ENCODE measurements around the gene HIP1.
A peak's percentile ranks its signal among the peaks of the same experiment; 100 is the strongest.
"Not testable (repeated sequence)": the region's sequence is repeated elsewhere in the genome, so short reads cannot be mapped to it uniquely, and the experiment has no call there.

The HIP1 gene

GRCh38 chr7:75686551-75686950 is 52.2 kb downstream of the HIP1 start:
- no peak for FAIRE-seq

GRCh38 chr7:75682052-75682451 is 56.7 kb downstream of the HIP1 start:
- DNase-seq (ENCODE audit: low spot score); FAIRE-seq: not testable (repeated sequence)

More at GRCh38 chr7:75686551-75686950, 52.2 kb downstream of the HIP1 start:
- no peak for DNase-seq (ENCODE audit: low spot score)

- FAIRE-seq: no peak
Measured at GRCh38 chr7:75679060-75679459, 59.7 kb downstream of the HIP1 start.

GRCh38 chr7:75669579-75669978 is 69.2 kb downstream of the HIP1 start:
- DNase-seq (ENCODE audit: low spot score) (no peak), FAIRE-seq (no peak)

More at GRCh38 chr7:75679060-75679459, 59.7 kb downstream of the HIP1 start:
- DNase-seq (ENCODE audit: low spot score): no peak

GRCh38 chr7:75667938-75668337 is 70.8 kb downstream of the HIP1 start:
- FAIRE-seq (no peak), DNase-seq (ENCODE audit: low spot score) (no peak)

GRCh38 chr7:75663302-75663907 is 75.3 kb downstream of the HIP1 start:
- DNase-seq (ENCODE audit: low spot score) (no peak), FAIRE-seq (no peak)

- FAIRE-seq: no peak
- no peak for DNase-seq (ENCODE audit: low spot score)
Measured at GRCh38 chr7:75662579-75663301, 76.0 kb downstream of the HIP1 start.

- DNase-seq (ENCODE audit: low spot score): no peak
- FAIRE-seq: no peak
Measured at GRCh38 chr7:75660566-75661215, 78.0 kb downstream of the HIP1 start.

GRCh38 chr7:75658802-75659201 is 79.9 kb downstream of the HIP1 start:
- FAIRE-seq: no peak
- DNase-seq (ENCODE audit: low spot score): no peak

GRCh38 chr7:75658369-75658768 is 80.4 kb downstream of the HIP1 start:
- no peak for DNase-seq (ENCODE audit: low spot score)
- FAIRE-seq: no peak

GRCh38 chr7:75657866-75658265 is 80.9 kb downstream of the HIP1 start:
- DNase-seq (ENCODE audit: low spot score): no peak
- no peak for FAIRE-seq

GRCh38 chr7:75656740-75657139 is 82.0 kb downstream of the HIP1 start:
- DNase-seq (ENCODE audit: low spot score) (no peak), FAIRE-seq (no peak)

GRCh38 chr7:75655536-75655935 is 83.2 kb downstream of the HIP1 start:
- no peak for DNase-seq (ENCODE audit: low spot score)
- no peak for FAIRE-seq

GRCh38 chr7:75654855-75655254 is 83.9 kb downstream of the HIP1 start:
- DNase-seq (ENCODE audit: low spot score): no peak
- FAIRE-seq: no peak

GRCh38 chr7:75653651-75654050 is 85.1 kb downstream of the HIP1 start:
- DNase-seq (ENCODE audit: low spot score): no peak
- FAIRE-seq: no peak

GRCh38 chr7:75652788-75653187 is 86.0 kb downstream of the HIP1 start:
- DNase-seq (ENCODE audit: low spot score) (no peak), FAIRE-seq (no peak)

- FAIRE-seq: no peak
- no peak for DNase-seq (ENCODE audit: low spot score)
Measured at GRCh38 chr7:75650681-75651080, 88.1 kb downstream of the HIP1 start.

GRCh38 chr7:75650062-75650461 is 88.7 kb downstream of the HIP1 start:
- no peak for FAIRE-seq

GRCh38 chr7:75649462-75649861 is 89.3 kb downstream of the HIP1 start:
- DNase-seq (ENCODE audit: low spot score): peak; percentile 56
- FAIRE-seq: no peak

More at GRCh38 chr7:75650062-75650461, 88.7 kb downstream of the HIP1 start:
- peak; percentile 30 for DNase-seq (ENCODE audit: low spot score)

GRCh38 chr7:75647709-75648438 is 90.9 kb downstream of the HIP1 start:
- DNase-seq (ENCODE audit: low spot score): no peak
- no peak for FAIRE-seq

- DNase-seq (ENCODE audit: low spot score) (no peak), FAIRE-seq (no peak)
Measured at GRCh38 chr7:75646571-75647102, 92.1 kb downstream of the HIP1 start.

- no peak for FAIRE-seq
- DNase-seq (ENCODE audit: low spot score): no peak
Measured at GRCh38 chr7:75645570-75645969, 93.2 kb downstream of the HIP1 start.

All from RCC 7860 (cell line).